Measurements from ENCODE around the gene SBSN. TPM values are rescaled to one million over a fixed set of nuclear protein-coding genes. Genes with fewer than 3 reads are reported as not detected.

SBSN gene
- total and polyA plus RNA-seq, 10 of the 15 experiments (the other 5 are each of a cell fraction or from before 2014, with no cell fraction given), result 0.09 TPM; not detected in 9

- TF ChIP-seq JUND (IDR thresholded peaks at IDR 0.05; ENCODE audit: low read depth, low read length), result no peak
- TF ChIP-seq NBN (IDR thresholded peaks at IDR 0.05), result no peak
- TF ChIP-seq MTA3 (IDR thresholded peaks at IDR 0.05; ENCODE audit: borderline replicate concordance, low read length), result no peak
- TF ChIP-seq MTA2 (IDR thresholded peaks at IDR 0.05; ENCODE audit: low read depth), result peak; percentile 41; the same call in 1 of the 2 replicates
- no peak for TF ChIP-seq POLR2A (IDR thresholded peaks at IDR 0.05; ENCODE audit: low read depth, low read length)
- TF ChIP-seq BCL11A (IDR thresholded peaks at IDR 0.05; ENCODE audit: low read depth, low read length), result no peak
- TF ChIP-seq RB1 (IDR thresholded peaks at IDR 0.05; ENCODE audit: borderline replicate concordance), result no peak
- TF ChIP-seq YY1 (IDR thresholded peaks at IDR 0.05; ENCODE audit: low read depth, low read length), result no peak
- no peak for TF ChIP-seq RFX5 (IDR thresholded peaks at IDR 0.05; ENCODE audit: low read depth, low read length)
- TF ChIP-seq MXI1 (IDR thresholded peaks at IDR 0.05; ENCODE audit: low read depth, low read length), result 0 out of 2 replicates have a peak, but pooled peaks have one; percentile 23
- no peak for TF ChIP-seq POLR2AphosphoS2 (IDR thresholded peaks at IDR 0.05; ENCODE audit: low read depth, low read length)
- no peak for TF ChIP-seq RAD51 (IDR thresholded peaks at IDR 0.05)
- TF ChIP-seq NFYB (IDR thresholded peaks at IDR 0.05; ENCODE audit: insufficient read depth, low read depth, low read length), result no peak
- TF ChIP-seq TCF3 (IDR thresholded peaks at IDR 0.05; ENCODE audit: borderline replicate concordance, insufficient read depth, low read depth, low read length), result no peak
- no peak for TF ChIP-seq IRF3 (IDR thresholded peaks at IDR 0.05)
- peak; percentile 50 for TF ChIP-seq MEF2B (IDR thresholded peaks at IDR 0.05; ENCODE audit: partially characterized antibody, poor library complexity, severe bottlenecking)
- peak; percentile 37; the same call in 1 of the 2 replicates for TF ChIP-seq IKZF1 (conservative IDR thresholded peaks at IDR 0.05)
- TF ChIP-seq MYC (IDR thresholded peaks at IDR 0.05; ENCODE audit: insufficient read depth, insufficient read length, insufficient replicate concordance, low read length, severe bottlenecking), result no peak
- TF ChIP-seq FOXM1 (IDR thresholded peaks at IDR 0.05; ENCODE audit: low read depth, low read length), result no peak
- TF ChIP-seq STAT3 (IDR thresholded peaks at IDR 0.05; ENCODE audit: low read depth, low read length), result no peak
- peak in 1 of 2 experiments; percentile 15; a peak in 1 of 4 replicates for TF ChIP-seq IKZF2 (IDR thresholded peaks at IDR 0.05)
- TF ChIP-seq, protein P1, sequence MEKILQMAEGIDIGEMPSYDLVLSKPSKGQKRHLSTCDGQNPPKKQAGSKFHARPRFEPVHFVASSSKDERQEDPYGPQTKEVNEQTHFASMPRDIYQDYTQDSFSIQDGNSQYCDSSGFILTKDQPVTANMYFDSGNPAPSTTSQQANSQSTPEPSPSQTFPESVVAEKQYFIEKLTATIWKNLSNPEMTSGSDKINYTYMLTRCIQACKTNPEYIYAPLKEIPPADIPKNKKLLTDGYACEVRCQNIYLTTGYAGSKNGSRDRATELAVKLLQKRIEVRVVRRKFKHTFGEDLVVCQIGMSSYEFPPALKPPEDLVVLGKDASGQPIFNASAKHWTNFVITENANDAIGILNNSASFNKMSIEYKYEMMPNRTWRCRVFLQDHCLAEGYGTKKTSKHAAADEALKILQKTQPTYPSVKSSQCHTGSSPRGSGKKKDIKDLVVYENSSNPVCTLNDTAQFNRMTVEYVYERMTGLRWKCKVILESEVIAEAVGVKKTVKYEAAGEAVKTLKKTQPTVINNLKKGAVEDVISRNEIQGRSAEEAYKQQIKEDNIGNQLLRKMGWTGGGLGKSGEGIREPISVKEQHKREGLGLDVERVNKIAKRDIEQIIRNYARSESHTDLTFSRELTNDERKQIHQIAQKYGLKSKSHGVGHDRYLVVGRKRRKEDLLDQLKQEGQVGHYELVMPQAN (conservative IDR thresholded peaks at IDR 0.05), result no peak
- peak; percentile 66 for TF ChIP-seq NR2F1 (conservative IDR thresholded peaks at IDR 0.05)
- TF ChIP-seq TAF1 (IDR thresholded peaks at IDR 0.05; ENCODE audit: borderline replicate concordance, low read depth, low read length), result no peak
- TF ChIP-seq BHLHE40 (IDR thresholded peaks at IDR 0.05; ENCODE audit: borderline replicate concordance in 1 of 2, low read depth in 2 of 2, low read length in 1 of 2), result peak in 1 of 2 experiments; percentile 12; a peak in 1 of 4 replicates
- TF ChIP-seq WRNIP1 (IDR thresholded peaks at IDR 0.05; ENCODE audit: borderline replicate concordance, low read depth, low read length), result no peak
- TF ChIP-seq TBL1XR1 (IDR thresholded peaks at IDR 0.05; ENCODE audit: low read depth, low read length), result no peak
- no peak for TF ChIP-seq HDAC2 (IDR thresholded peaks at IDR 0.05)
- TF ChIP-seq SMAD5 (IDR thresholded peaks at IDR 0.05; ENCODE audit: low read depth), result no peak
- no peak for TF ChIP-seq BACH1 (IDR thresholded peaks at IDR 0.05; ENCODE audit: borderline replicate concordance)
- TF ChIP-seq PML (IDR thresholded peaks at IDR 0.05; ENCODE audit: low read length), result no peak
- TF ChIP-seq JUNB (IDR thresholded peaks at IDR 0.05), result no peak
- no peak for TF ChIP-seq GATAD2B (conservative IDR thresholded peaks at IDR 0.05; ENCODE audit: low read depth)
- TF ChIP-seq YBX1 (IDR thresholded peaks at IDR 0.05), result no peak
- TF ChIP-seq CBX3 (IDR thresholded peaks at IDR 0.05; ENCODE audit: borderline replicate concordance, low read depth), result no peak
Measured at GRCh38 chr19:35539314-35539713, 11.2 kb upstream of the SBSN start (continued).

Data from GM12878 (cell line).